Mammary epithelial cell (primary cell): ENCODE measurements around the gene NACC1.

Experiments
- EZH2 ChIP-seq: IDR thresholded peaks from 2 replicates; pipeline ENCODE4 v1.6.1; 2012; ENCODE audit warnings: low read length, inconsistent platforms, borderline replicate concordance
- TF ChIP-seq, protein P1 (sequence below), 2 donors: IDR thresholded peaks in 1 of 2; conservative IDR thresholded peaks in 1 of 2; 2 replicates each; pipeline ENCODE4 v1.5.1; 2011 to 2012; ENCODE audit warnings: inconsistent platforms in 2 of 2, low read length in 2 of 2, mild to moderate bottlenecking in 2 of 2, control low read depth in 1 of 2, low read depth in 1 of 2; ENCODE audit not compliant: insufficient read depth in 1 of 2; ENCODE audit errors: extremely low read depth in 1 of 2

- TF ChIP-seq, protein P1, sequence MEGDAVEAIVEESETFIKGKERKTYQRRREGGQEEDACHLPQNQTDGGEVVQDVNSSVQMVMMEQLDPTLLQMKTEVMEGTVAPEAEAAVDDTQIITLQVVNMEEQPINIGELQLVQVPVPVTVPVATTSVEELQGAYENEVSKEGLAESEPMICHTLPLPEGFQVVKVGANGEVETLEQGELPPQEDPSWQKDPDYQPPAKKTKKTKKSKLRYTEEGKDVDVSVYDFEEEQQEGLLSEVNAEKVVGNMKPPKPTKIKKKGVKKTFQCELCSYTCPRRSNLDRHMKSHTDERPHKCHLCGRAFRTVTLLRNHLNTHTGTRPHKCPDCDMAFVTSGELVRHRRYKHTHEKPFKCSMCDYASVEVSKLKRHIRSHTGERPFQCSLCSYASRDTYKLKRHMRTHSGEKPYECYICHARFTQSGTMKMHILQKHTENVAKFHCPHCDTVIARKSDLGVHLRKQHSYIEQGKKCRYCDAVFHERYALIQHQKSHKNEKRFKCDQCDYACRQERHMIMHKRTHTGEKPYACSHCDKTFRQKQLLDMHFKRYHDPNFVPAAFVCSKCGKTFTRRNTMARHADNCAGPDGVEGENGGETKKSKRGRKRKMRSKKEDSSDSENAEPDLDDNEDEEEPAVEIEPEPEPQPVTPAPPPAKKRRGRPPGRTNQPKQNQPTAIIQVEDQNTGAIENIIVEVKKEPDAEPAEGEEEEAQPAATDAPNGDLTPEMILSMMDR (conservative IDR thresholded peaks at IDR 0.05 in 1 of 2, IDR thresholded peaks at IDR 0.05 in 1 of 2; ENCODE audit: extremely low read depth in 1 of 2, insufficient read depth in 1 of 2, low read depth in 1 of 2, low read length in 2 of 2), result no peak
- TF ChIP-seq EZH2, result no peak
Observed at GRCh38 chr19:13104848-13105711, 13.0 kb upstream of the NACC1 start.
